ENCODE data around the gene THNSL1.
A peak's percentile ranks its signal among the peaks of the same experiment; 100 is the strongest.

The THNSL1 gene

DNA sequence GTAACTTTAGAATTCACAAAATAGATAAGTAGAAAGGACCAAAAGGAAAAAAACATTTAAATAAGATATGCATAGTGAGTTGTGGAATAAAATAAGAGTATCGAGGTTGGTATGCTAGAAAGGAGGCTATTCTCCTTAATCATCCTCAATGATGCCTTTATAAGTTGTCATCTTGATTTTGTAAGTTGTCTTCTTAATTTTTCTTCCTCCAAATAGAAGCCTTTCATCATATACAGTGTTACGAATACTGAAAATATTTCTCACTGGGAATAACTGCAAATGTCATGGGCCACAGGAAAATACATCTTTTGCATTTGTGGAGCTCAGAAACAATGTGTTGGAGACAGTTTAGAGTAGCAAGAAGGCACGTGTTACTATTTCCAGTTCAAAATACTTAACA, 32.5 kb upstream of the THNSL1 start:
- no peak for DNase-seq (ENCODE audit: low read depth)
- TF ChIP-seq, protein P1, sequence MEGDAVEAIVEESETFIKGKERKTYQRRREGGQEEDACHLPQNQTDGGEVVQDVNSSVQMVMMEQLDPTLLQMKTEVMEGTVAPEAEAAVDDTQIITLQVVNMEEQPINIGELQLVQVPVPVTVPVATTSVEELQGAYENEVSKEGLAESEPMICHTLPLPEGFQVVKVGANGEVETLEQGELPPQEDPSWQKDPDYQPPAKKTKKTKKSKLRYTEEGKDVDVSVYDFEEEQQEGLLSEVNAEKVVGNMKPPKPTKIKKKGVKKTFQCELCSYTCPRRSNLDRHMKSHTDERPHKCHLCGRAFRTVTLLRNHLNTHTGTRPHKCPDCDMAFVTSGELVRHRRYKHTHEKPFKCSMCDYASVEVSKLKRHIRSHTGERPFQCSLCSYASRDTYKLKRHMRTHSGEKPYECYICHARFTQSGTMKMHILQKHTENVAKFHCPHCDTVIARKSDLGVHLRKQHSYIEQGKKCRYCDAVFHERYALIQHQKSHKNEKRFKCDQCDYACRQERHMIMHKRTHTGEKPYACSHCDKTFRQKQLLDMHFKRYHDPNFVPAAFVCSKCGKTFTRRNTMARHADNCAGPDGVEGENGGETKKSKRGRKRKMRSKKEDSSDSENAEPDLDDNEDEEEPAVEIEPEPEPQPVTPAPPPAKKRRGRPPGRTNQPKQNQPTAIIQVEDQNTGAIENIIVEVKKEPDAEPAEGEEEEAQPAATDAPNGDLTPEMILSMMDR (IDR thresholded peaks at IDR 0.05; ENCODE audit: low read length, missing control alignments): no peak
- no peak overlapping the region for H3K4me3 ChIP-seq (replicated peaks; ENCODE audit: low read depth, low read length)

DNA sequence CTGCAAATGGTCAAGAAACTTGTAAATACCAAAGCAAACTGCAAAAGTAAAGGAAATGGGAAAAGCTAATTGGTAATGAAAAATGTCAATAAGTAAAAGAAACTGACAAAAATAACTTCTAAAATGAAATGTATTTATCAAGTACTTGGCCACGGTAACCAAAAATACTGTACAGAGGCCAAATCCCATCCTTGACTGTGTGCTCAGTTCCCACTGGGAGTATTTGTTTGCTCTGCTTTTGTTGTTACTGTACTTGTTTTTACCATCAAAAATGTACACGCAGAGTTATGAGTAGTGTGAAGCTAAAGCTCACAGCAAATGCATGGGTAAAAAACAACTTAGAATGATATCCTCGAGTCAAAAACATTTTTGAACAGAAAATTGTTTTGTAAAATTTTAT, 31.5 kb upstream of the THNSL1 start:
- DNase-seq (ENCODE audit: low read depth): no peak
- TF ChIP-seq, protein P1 (IDR thresholded peaks at IDR 0.05; ENCODE audit: low read length, missing control alignments): no peak
- H3K4me3 ChIP-seq (replicated peaks; ENCODE audit: low read depth, low read length): no peak overlapping the region

DNA sequence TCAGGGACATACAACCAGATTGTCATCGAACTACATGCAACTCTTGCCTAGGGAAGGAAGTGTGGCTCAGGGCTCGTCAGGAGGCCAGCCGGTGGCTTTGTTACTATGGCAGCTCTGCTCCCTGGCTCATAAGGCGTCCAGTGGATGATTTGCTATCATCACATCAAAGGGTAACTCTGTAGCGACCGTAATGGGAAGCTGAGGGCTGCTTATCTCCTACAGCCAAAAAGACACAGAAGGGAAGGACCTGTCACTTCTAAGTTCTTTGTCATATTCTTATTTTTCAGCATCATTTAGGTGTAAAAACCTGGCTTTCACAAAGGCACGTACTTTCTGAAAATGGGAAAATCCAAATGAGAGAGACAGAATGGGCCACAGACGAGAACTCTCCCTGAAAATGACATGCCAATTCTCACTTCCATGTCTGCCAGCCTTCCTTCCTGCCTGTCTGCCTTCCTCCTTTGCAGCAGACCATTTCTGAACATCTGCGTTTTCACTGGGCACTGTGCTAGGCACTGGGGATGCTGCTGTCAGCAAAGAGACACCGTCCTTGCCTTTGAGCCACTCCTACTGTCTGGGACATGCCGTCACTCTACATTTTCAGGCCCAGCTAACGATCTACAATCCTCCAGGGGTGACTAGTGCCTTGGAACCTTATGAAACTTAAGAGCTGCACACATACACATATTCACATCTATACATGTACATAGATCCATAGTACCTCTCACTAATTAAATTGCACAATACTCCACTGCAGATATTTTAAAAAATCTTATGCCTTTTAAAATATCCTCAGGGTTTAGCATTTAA, 27.4 kb upstream of the THNSL1 start:
- no peak for DNase-seq (ENCODE audit: low read depth)
- TF ChIP-seq, protein P1 (IDR thresholded peaks at IDR 0.05; ENCODE audit: low read length, missing control alignments): no peak
- no peak overlapping the region for H3K4me3 ChIP-seq (replicated peaks; ENCODE audit: low read depth, low read length)

DNA sequence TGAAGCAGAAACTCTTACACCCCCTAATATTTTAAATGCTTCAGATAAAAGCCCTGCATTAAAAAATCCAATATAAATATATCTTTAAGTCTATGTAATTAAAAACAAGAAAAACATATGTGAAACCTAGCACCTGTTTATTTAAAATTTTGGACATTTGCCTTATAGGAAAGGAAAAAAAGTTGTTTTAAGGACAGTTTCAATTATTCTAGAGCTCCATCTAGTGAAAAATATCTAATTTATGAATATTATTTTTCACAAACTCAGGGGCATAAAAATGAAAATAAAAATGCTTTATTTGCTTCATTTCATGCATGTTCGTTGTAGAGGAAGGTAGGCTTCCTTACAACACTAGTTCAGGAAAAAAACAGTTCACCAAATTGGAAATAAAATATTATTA, 26.5 kb upstream of the THNSL1 start:
- H3K4me3 ChIP-seq (replicated peaks; ENCODE audit: low read depth, low read length): no peak overlapping the region
- TF ChIP-seq, protein P1 (IDR thresholded peaks at IDR 0.05; ENCODE audit: low read length, missing control alignments): no peak
- DNase-seq (ENCODE audit: low read depth): peak; percentile 36

DNA sequence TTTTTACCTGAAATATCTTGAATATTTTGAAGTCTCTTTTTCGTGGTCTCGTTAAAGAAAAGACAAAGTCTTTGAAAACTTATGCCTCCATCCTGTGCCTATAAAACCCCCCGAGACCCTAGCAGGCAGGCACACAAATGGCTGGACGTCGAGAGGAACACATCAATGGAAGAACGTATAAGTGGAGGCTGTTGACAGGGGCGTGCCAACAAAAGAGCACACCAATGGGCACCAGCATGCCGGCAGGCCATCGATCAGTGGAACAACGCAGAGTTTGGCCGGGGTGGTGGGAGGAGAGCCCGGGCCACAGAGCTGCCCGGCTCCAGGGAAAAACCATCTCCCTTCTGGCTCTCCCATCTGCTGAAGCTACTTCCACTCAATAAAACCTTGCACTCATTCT, 25.1 kb upstream of the THNSL1 start:
- no peak overlapping the region for H3K4me3 ChIP-seq (replicated peaks; ENCODE audit: low read depth, low read length)
- DNase-seq (ENCODE audit: low read depth): no peak
- TF ChIP-seq, protein P1 (IDR thresholded peaks at IDR 0.05; ENCODE audit: low read length, missing control alignments): no peak

DNA sequence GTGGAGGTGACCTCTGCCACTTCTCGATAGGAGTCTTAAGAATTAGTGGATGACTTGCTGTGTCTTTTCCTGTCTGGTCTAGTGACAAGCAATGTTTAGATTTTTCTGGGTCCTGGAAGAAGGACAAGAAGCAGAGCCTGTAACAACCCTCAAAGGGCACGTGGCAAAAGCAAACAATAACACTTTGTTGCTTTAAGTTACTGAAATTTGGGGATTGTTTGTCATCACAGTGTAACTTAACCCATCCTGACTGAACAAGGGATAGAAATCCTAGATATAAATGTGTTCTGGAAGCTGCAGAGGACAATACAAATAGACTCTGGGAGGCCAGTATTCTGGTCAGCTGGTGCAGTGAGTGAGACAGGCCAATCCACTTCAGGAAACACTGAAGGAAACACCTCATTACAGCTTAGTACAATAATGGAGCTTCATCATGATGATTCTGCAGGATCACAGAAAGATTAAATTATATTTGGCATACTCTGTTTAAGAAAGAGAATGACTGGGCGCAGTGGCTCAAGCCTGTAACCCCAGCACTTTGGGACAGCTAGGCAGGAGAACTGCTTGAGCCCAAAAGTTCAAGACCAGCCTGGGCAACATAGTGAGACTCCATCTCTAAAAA, 23.8 kb upstream of the THNSL1 start:
- H3K4me3 ChIP-seq (replicated peaks; ENCODE audit: low read depth, low read length): no peak overlapping the region
- TF ChIP-seq, protein P1 (IDR thresholded peaks at IDR 0.05; ENCODE audit: low read length, missing control alignments): no peak
- no peak for DNase-seq (ENCODE audit: low read depth)
